Measurements from ENCODE around the gene CLIC1.

DNA sequence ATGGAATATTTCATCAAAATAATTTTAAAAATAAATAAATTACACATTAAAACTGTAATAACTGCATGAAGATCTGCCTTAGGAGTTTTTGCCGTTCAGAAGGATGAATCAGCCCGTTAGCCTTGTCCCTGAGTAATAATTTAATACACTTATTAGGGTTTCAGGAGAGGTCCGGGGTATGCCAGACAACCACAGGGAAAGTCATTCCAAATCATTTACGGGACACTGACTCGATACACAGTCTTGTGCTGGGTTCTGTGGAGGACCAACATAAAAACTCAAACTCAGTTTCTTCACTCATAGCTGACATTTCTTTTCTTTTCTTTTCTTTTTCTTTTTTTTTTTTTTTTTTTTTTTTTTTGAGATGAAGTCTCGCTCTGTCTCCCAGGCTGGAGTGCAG, 30.4 kb downstream of the CLIC1 start:
- TF ChIP-seq, protein P1, sequence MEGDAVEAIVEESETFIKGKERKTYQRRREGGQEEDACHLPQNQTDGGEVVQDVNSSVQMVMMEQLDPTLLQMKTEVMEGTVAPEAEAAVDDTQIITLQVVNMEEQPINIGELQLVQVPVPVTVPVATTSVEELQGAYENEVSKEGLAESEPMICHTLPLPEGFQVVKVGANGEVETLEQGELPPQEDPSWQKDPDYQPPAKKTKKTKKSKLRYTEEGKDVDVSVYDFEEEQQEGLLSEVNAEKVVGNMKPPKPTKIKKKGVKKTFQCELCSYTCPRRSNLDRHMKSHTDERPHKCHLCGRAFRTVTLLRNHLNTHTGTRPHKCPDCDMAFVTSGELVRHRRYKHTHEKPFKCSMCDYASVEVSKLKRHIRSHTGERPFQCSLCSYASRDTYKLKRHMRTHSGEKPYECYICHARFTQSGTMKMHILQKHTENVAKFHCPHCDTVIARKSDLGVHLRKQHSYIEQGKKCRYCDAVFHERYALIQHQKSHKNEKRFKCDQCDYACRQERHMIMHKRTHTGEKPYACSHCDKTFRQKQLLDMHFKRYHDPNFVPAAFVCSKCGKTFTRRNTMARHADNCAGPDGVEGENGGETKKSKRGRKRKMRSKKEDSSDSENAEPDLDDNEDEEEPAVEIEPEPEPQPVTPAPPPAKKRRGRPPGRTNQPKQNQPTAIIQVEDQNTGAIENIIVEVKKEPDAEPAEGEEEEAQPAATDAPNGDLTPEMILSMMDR (tag by site-specific recombination; IDR thresholded peaks at IDR 0.05): no peak
- no peak for TF ChIP-seq ZNF621 (tag by site-specific recombination; IDR thresholded peaks at IDR 0.05)

All from HEK293 (cell line).